OCI-LY1 (cell line): Measurements from ENCODE around the gene FAM47E.

Experiments used
- H2AFZ ChIP-seq: fragments of 200-600 bp; sonication (generic), shearing (Covaris generic); 2 replicates; pipeline ENCODE4 v1.6.0; 2014; ENCODE audit warnings: antibody characterized with exemption, mild to moderate bottlenecking, low read length
- H3F3A ChIP-seq: fragments of 200-600 bp; sonication (generic), shearing (Covaris generic); 2 replicates; pipeline ENCODE4 v1.6.0; 2014; ENCODE audit warnings: mild to moderate bottlenecking, antibody characterized with exemption, low read length, moderate library complexity; ENCODE audit not compliant: insufficient read depth
- H3K27ac ChIP-seq: fragments of 200-600 bp; sonication (generic); 2 replicates; pipeline ENCODE4 v1.5.1; 2014; ENCODE audit warnings: low read length, mixed run types, mild to moderate bottlenecking, low read depth; ENCODE audit not compliant: poor library complexity, severe bottlenecking
- H3K27me3 ChIP-seq: fragments of 200-600 bp; sonication (generic); 2 replicates; pipeline ENCODE4 v1.6.0; 2014; ENCODE audit warnings: antibody characterized with exemption, mild to moderate bottlenecking, low read length, moderate library complexity; ENCODE audit not compliant: insufficient read depth
- H3K36me3 ChIP-seq: fragments of 200-600 bp; sonication (generic); 2 replicates; pipeline ENCODE4 v1.6.1; 2014; ENCODE audit warnings: mild to moderate bottlenecking, antibody characterized with exemption, low read length, moderate library complexity, mixed read lengths; ENCODE audit not compliant: insufficient read depth
- H3K4me1 ChIP-seq: fragments of 200-600 bp; sonication (generic); 2 replicates; pipeline ENCODE4 v1.5.1; 2014; ENCODE audit warnings: mild to moderate bottlenecking, low read length, moderate library complexity; ENCODE audit not compliant: insufficient read depth, severe bottlenecking
- H3K4me2 ChIP-seq: fragments of 200-600 bp; sonication (generic), shearing (Covaris generic); 2 replicates; pipeline ENCODE4 v1.6.1; 2014; ENCODE audit warnings: low read length
- H3K4me3 ChIP-seq: fragments of 200-600 bp; sonication (generic); 2 replicates; pipeline ENCODE4 v1.5.1; 2014; ENCODE audit warnings: low read length, low read depth, mild to moderate bottlenecking, mixed read lengths; ENCODE audit not compliant: poor library complexity, severe bottlenecking
- H3K79me2 ChIP-seq: fragments of 200-600 bp; shearing (Covaris generic); 2 replicates; pipeline ENCODE4 v1.6.1; 2016; ENCODE audit warnings: mixed run types, low read length, mixed read lengths; ENCODE audit not compliant: insufficient read depth
- H3K9ac ChIP-seq: fragments of 200-600 bp; sonication (generic), shearing (Covaris generic); 2 replicates; pipeline ENCODE4 v1.6.1; 2014; ENCODE audit warnings: mild to moderate bottlenecking, low read length, mixed read lengths
- H3K9me2 ChIP-seq: fragments of 200-600 bp; sonication (generic), shearing (Covaris generic); 2 replicates; pipeline ENCODE4 v1.6.1; 2014; ENCODE audit warnings: low read depth, mild to moderate bottlenecking, low read length, mixed read lengths
- H3K9me3 ChIP-seq: fragments of 200-600 bp; shearing (Covaris generic); 2 replicates; pipeline ENCODE4 v1.6.1; 2014; ENCODE audit warnings: low read length, mixed read lengths
- H4K20me1 ChIP-seq: fragments of 200-600 bp; sonication (generic), shearing (Covaris generic); 2 replicates; pipeline ENCODE4 v1.6.0; 2016; ENCODE audit warnings: mild to moderate bottlenecking, low read length; ENCODE audit not compliant: insufficient read depth
- CTCF ChIP-seq: fragments of 200-600 bp; sonication (generic), shearing (Covaris generic); IDR thresholded peaks from 2 replicates; pipeline ENCODE4 v1.5.1; 2017; ENCODE audit warnings: mild to moderate bottlenecking, antibody characterized with exemption, low read length, moderate library complexity, mixed read lengths
- EZH2 ChIP-seq: fragments of 200-600 bp; sonication (generic), shearing (Covaris generic); IDR thresholded peaks from 2 replicates; pipeline ENCODE4 v1.8.0; 2017; ENCODE audit warnings: borderline replicate concordance, mixed run types, mild to moderate bottlenecking, antibody characterized with exemption, low read length, moderate library complexity, mixed read lengths

The FAM47E gene

GRCh38 chr4:76266627-76267026 is 15.1 kb downstream of the FAM47E start:
- Histone ChIP-seq H3K4me1 (no peaks in the 10 kb centered on the region), H3K9me3 (no peaks in the 10 kb centered on the region), H3K79me2 (no peaks in the 10 kb centered on the region), H3K36me3 (no peaks in the 10 kb centered on the region), H3K4me2 (no peak overlapping the region), H4K20me1 (no peaks in the 10 kb centered on the region), H3K9me2 (no peaks in the 10 kb centered on the region), H3K4me3 (no peak overlapping the region), H3K27me3 (no peaks in the 10 kb centered on the region; the same call in 1 of the 2 replicates), H3K9ac (no peak overlapping the region), H3F3A (no peaks in the 10 kb centered on the region), H2AFZ (no peak overlapping the region), H3K27ac (no peak overlapping the region)
- TF ChIP-seq EZH2, result no peak
- no peak for TF ChIP-seq CTCF

GRCh38 chr4:76267811-76268210 is 16.3 kb downstream of the FAM47E start:
- H3K9ac ChIP-seq, result no peak overlapping the region
- TF ChIP-seq CTCF, result no peak
- TF ChIP-seq EZH2, result no peak
- H3K27ac ChIP-seq, result no peak overlapping the region
- H3K9me2 ChIP-seq, result no peaks in the 10 kb centered on the region
- H3K27me3 ChIP-seq, result no peaks in the 10 kb centered on the region; the same call in 1 of the 2 replicates
- H2AFZ ChIP-seq, result no peak overlapping the region
- no peak overlapping the region for H3K4me2 ChIP-seq
- H4K20me1 ChIP-seq, result no peaks in the 10 kb centered on the region
- H3K4me3 ChIP-seq, result no peak overlapping the region
- H3F3A ChIP-seq, result no peaks in the 10 kb centered on the region
- H3K36me3 ChIP-seq, result no peaks in the 10 kb centered on the region
- H3K9me3 ChIP-seq, result no peaks in the 10 kb centered on the region
- H3K79me2 ChIP-seq, result no peaks in the 10 kb centered on the region
- H3K4me1 ChIP-seq, result no peaks in the 10 kb centered on the region

- no peak overlapping the region for H3K9ac ChIP-seq
Observed at GRCh38 chr4:76270244-76271175, 19.0 kb downstream of the FAM47E start.

More at GRCh38 chr4:76270244-76271175, 19.0 kb downstream of the FAM47E start:
- Histone ChIP-seq H3K79me2 (no peaks in the 10 kb centered on the region), H3K9me2 (no peaks in the 10 kb centered on the region), H3K4me2 (no peak overlapping the region), H3K4me1 (no peaks in the 10 kb centered on the region), H3K27me3 (no peaks in the 10 kb centered on the region; the same call in 1 of the 2 replicates), H2AFZ (no peak overlapping the region), H3F3A (no peaks in the 10 kb centered on the region), H3K27ac (no peak overlapping the region), H3K36me3 (no peaks in the 10 kb centered on the region), H4K20me1 (no peaks in the 10 kb centered on the region), H3K4me3 (no peak overlapping the region), H3K9me3 (no peaks in the 10 kb centered on the region)
- TF ChIP-seq CTCF, result no peak
- no peak for TF ChIP-seq EZH2
